Subcutaneous abdominal adipose tissue (tissue), 5 donors: ENCODE results near the gene RAB29.
A peak's percentile ranks its signal among the peaks of the same experiment; 100 is the strongest.
"Not testable (repeated sequence)": the region's sequence is repeated elsewhere in the genome, so short reads cannot be mapped to it uniquely, and the experiment has no call there.

Experiments used
- H3K27ac ChIP-seq: one replicate; pipeline ENCODE4 v1.7.0; 2013; ENCODE audit warnings: low read depth, mild to moderate bottlenecking, inconsistent platforms, low read length, moderate library complexity
- H3K27me3 ChIP-seq, 5 donors: one replicate each; pipeline ENCODE4 v1.7.0; 2013; ENCODE audit warnings: low read length in 5 of 5, inconsistent platforms in 1 of 5; ENCODE audit not compliant: control insufficient read depth in 5 of 5, insufficient read depth in 4 of 5
- H3K36me3 ChIP-seq, 5 donors: one replicate each; pipeline ENCODE4 v1.7.0; 2013; ENCODE audit warnings: low read length in 5 of 5; ENCODE audit not compliant: control insufficient read depth in 5 of 5, insufficient read depth in 5 of 5
- H3K4me1 ChIP-seq, 5 donors: one replicate each; pipeline ENCODE4 v1.7.0; 2013; ENCODE audit warnings: low read length in 5 of 5, mild to moderate bottlenecking in 3 of 5, moderate library complexity in 1 of 5; ENCODE audit not compliant: control insufficient read depth in 5 of 5, insufficient read depth in 5 of 5
- H3K4me3 ChIP-seq, 5 donors: one replicate each; pipeline ENCODE4 v1.7.0; 2013; ENCODE audit warnings: low read length in 5 of 5, low read depth in 1 of 5
- H3K9ac ChIP-seq, 5 donors: one replicate each; pipeline ENCODE4 v1.7.0; 2013; ENCODE audit warnings: low read length in 5 of 5, mild to moderate bottlenecking in 4 of 5, moderate library complexity in 3 of 5
- H3K9me3 ChIP-seq, 5 donors: one replicate each; pipeline ENCODE4 v1.7.0; 2013; ENCODE audit warnings: low read length in 5 of 5; ENCODE audit not compliant: control insufficient read depth in 5 of 5
- donor health status: healthy.
- donor health status: healthy.
- donor health status: healthy.
- donor health status: healthy.
- donor health status: healthy.

The RAB29 gene

DNA sequence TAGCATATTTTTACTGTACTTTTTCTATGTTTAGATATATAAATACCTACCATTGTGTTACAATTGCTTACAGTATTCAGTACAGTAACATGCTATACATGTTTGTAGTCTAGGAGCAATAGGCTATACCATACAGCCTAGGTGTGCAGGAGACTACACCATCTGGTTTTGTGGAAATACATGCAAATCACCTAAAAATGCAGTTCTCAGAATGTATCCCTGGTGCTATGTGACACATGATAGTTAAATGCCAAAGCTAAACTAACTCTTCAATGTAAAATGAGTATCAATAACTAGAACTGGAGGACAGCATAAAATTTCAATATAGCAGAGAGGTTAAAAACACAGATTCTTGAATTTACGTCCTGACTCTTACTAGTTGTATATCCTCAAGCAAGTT lies 40.1 kb downstream of the RAB29 start:
- Histone ChIP-seq H3K4me1 (peaks cover 0 to 11% (median 9%) of the 10 kb centered on the region in 5 donors), H3K36me3 (peaks cover 0 to 8% (median 3%) of the 10 kb centered on the region in 5 donors), H3K27ac (no peak overlapping the region), H3K9me3 (no peaks in the 10 kb centered on the region), H3K9ac (no peak overlapping the region), H3K4me3 (no peak overlapping the region), H3K27me3 (no peaks in the 10 kb centered on the region)

DNA sequence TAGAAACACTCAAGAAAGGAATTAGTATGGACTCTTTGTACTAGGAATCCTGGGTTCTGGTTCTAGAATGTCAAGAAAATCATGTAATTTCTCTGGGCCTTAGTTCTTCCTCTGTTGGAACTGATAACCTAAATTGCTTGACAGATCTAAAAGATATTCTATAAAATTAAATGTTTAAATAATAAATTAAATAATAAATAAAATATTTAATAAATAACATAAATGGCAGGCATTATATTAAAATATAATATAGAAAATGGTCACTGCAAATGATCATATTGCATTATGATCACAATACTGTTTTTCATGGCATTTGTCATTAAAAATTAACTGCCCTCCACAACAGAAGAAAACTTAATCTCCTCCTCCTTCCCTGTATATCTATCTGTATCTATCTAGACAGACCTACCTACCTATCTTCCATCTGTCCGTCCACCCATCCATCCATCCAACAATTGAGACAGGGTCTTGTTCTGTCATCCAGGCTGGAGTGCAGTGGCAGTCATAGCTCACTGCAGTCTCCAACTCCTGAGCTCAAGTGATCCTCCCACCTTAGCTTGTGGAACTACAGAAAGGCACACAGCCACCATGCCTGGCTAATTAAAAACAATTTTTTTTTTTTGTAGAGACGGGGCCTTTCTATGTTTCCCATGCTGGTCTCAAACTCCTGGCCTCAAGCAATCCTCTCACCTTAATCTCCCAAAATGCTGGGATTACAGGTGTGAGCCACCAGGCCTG lies 41.7 kb downstream of the RAB29 start:
- no peak overlapping the region for H3K9ac ChIP-seq
- H3K36me3 ChIP-seq = peaks cover 0 to 11% (median 3%) of the 10 kb centered on the region in 5 donors
- H3K4me3 ChIP-seq = no peak overlapping the region
- H3K27ac ChIP-seq = no peak overlapping the region
- H3K9me3 ChIP-seq = no peaks in the 10 kb centered on the region
- peaks cover 0 to 9% (median 0%) of the 10 kb centered on the region in 5 donors for H3K4me1 ChIP-seq
- no peaks in the 10 kb centered on the region for H3K27me3 ChIP-seq

- no peak overlapping the region for H3K4me3 ChIP-seq
- no peaks in the 10 kb centered on the region for H3K27me3 ChIP-seq
- H3K9me3 ChIP-seq = no peaks in the 10 kb centered on the region
- peak overlapping the region; percentile 60 for H3K27ac ChIP-seq
- peaks cover 11 to 26% (median 13%) of the 10 kb centered on the region in 5 donors for H3K36me3 ChIP-seq
- H3K4me1 ChIP-seq = peaks cover 0 to 9% (median 0%) of the 10 kb centered on the region in 5 donors
- no peak overlapping the region for H3K9ac ChIP-seq
These were observed 45.2 kb downstream of the RAB29 start for GRCh38 chr1:205729945-205730610.

- Histone ChIP-seq H3K9ac (no peak overlapping the region), H3K27me3 (no peaks in the 10 kb centered on the region), H3K4me1 (peaks cover 0 to 9% (median 0%) of the 10 kb centered on the region in 5 donors), H3K27ac (no peak overlapping the region), H3K9me3 (no peaks in the 10 kb centered on the region), H3K36me3 (peaks cover 13 to 39% (median 19%) of the 10 kb centered on the region in 5 donors), H3K4me3 (no peak overlapping the region)
These were observed 48.6 kb downstream of the RAB29 start for GRCh38 chr1:205726619-205727125.

GRCh38 chr1:205725514-205725913 lies 49.8 kb downstream of the RAB29 start:
- Histone ChIP-seq H3K27me3 (no peaks in the 10 kb centered on the region), H3K27ac (no peak overlapping the region), H3K9me3 (no peaks in the 10 kb centered on the region), H3K9ac (no peak overlapping the region), H3K4me1 (peaks cover 0 to 7% (median 0%) of the 10 kb centered on the region in 5 donors), H3K36me3 (peaks cover 20 to 50% (median 26%) of the 10 kb centered on the region in 5 donors), H3K4me3 (no peak overlapping the region)

DNA sequence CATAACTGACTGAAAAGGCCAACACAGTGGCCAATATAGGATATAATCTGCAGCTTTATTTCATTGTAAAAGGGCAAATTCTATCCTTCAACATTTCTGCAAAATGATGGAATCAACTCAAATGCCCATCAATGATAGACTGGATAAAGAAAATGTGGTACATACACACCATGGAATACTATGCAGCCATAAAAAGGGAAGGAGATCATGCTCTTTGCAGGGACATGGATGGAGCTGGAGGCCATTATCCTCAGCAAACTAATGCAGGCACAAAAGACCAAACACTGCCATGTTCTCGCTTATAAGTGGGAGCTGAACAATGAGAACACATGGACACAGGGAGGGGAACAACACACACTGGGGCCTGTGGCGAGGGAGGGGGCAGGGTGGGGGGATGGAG lies 54.5 kb downstream of the RAB29 start:
- H3K27me3 ChIP-seq, H3K27ac ChIP-seq, H3K9me3 ChIP-seq, H3K9ac ChIP-seq, H3K4me3 ChIP-seq, H3K4me1 ChIP-seq: not testable (repeated sequence)
- H3K36me3 ChIP-seq = peaks cover 48 to 72% (median 59%) of the 10 kb centered on the region in 5 donors

DNA sequence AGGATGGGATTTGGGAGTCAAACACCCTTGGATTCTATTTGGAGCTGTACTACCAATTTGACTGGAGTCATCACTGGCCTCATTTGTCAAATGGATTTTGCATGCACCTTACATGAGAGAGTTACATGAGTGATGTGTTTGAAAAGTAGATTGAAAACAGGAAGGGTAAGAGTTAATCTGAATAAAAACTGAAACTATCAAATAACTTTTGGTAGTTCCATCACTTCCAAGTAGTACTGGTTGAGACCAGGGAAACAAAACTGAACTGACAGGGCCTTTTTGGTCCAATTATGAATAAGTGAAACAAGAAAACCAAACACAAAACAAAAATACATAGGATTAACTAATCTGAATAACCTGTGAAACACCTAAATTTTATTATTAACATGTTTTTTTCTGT lies 55.5 kb downstream of the RAB29 start:
- H3K9ac ChIP-seq = no peak overlapping the region
- no peaks in the 10 kb centered on the region for H3K27me3 ChIP-seq
- H3K4me3 ChIP-seq = no peak overlapping the region
- peaks cover 53 to 75% (median 68%) of the 10 kb centered on the region in 5 donors for H3K36me3 ChIP-seq
- H3K27ac ChIP-seq = no peak overlapping the region
- no peaks in the 10 kb centered on the region for H3K4me1 ChIP-seq
- no peaks in the 10 kb centered on the region for H3K9me3 ChIP-seq

GRCh38 chr1:205719015-205719414 lies 56.3 kb downstream of the RAB29 start:
- Histone ChIP-seq H3K9me3 (no peaks in the 10 kb centered on the region), H3K9ac (no peak overlapping the region), H3K27me3 (no peaks in the 10 kb centered on the region), H3K27ac (no peak overlapping the region), H3K4me3 (no peak overlapping the region), H3K4me1 (peaks cover 0 to 3% (median 0%) of the 10 kb centered on the region in 5 donors), H3K36me3 (peaks cover 53 to 74% (median 68%) of the 10 kb centered on the region in 5 donors)
